ENCODE results near the gene OGDHL. TPM values are rescaled to one million over a fixed set of nuclear protein-coding genes. Genes with fewer than 3 reads are reported as not detected.
"Not testable (repeated sequence)": the region's sequence is repeated elsewhere in the genome, so short reads cannot be mapped to it uniquely, and the experiment has no call there.

The OGDHL gene
- total and polyA plus RNA-seq, 2 experiments from 2014 or later: not detected

- 47 to 59% methylated on average over 3 of the region's 3 CpGs for WGBS, 2 experiments (ENCODE audit: low coverage in 1 of 2, low lambda C conversion rate in 2 of 2, missing lambda C conversion rate in 2 of 2)
- no peak overlapping the region for H3K4me3 ChIP-seq
These were observed 6.1 kb downstream of the OGDHL start for GRCh38 chr10:49756031-49756430.

GRCh38 chr10:49754951-49755350 lies 7.2 kb downstream of the OGDHL start:
- in situ Hi-C loops (cut with MboI): not testable (repeated sequence)
- 53 to 56% methylated on average over 7 of the region's 7 CpGs for WGBS, 2 experiments (ENCODE audit: low coverage in 1 of 2, low lambda C conversion rate in 2 of 2, missing lambda C conversion rate in 2 of 2)

More at GRCh38 chr10:49756031-49756430, 6.1 kb downstream of the OGDHL start:
- TF ChIP-seq EZH2phosphoT487 (IDR thresholded peaks at IDR 0.05; ENCODE audit: insufficient read depth, low read depth): no peak
- TF ChIP-seq EZH2 (IDR thresholded peaks at IDR 0.05; ENCODE audit: insufficient read depth, poor library complexity, severe bottlenecking): no peak
- DNase-seq: no peak
- Histone ChIP-seq H3K9ac (no peak overlapping the region), H3K79me2 (ENCODE audit: insufficient read depth) (no peaks in the 10 kb centered on the region), H3K9me3 (ENCODE audit: low read depth) (no peaks in the 10 kb centered on the region), H4K20me1 (ENCODE audit: insufficient read depth) (no peaks in the 10 kb centered on the region), H3K27me3 (replicated peaks; ENCODE audit: insufficient read depth) (peaks cover 19% of the 10 kb centered on the region), H3F3A (ENCODE audit: insufficient read depth) (no peaks in the 10 kb centered on the region), H2AFZ (no peak overlapping the region), H3K4me2 (ENCODE audit: unreplicated experiment) (no peak overlapping the region), H3K36me3 (ENCODE audit: low read depth) (no peaks in the 10 kb centered on the region), H3K4me1 (ENCODE audit: insufficient read depth) (no peaks in the 10 kb centered on the region), H3K9me2 (ENCODE audit: insufficient read depth) (no peaks in the 10 kb centered on the region), H3K27ac (no peak overlapping the region)
- in situ Hi-C loops (cut with MboI): no loop called here

GRCh38 chr10:49752584-49752983 lies 9.5 kb downstream of the OGDHL start:
- H4K20me1 ChIP-seq (ENCODE audit: insufficient read depth): no peaks in the 10 kb centered on the region
- H3K4me2 ChIP-seq (ENCODE audit: unreplicated experiment): no peak overlapping the region
- H2AFZ ChIP-seq: no peak overlapping the region
- no peaks in the 10 kb centered on the region for H3F3A ChIP-seq (ENCODE audit: insufficient read depth)
- no peak overlapping the region for H3K27ac ChIP-seq
- peaks cover 30% of the 10 kb centered on the region for H3K27me3 ChIP-seq (replicated peaks; ENCODE audit: insufficient read depth)
- TF ChIP-seq EZH2 (IDR thresholded peaks at IDR 0.05; ENCODE audit: insufficient read depth, poor library complexity, severe bottlenecking): no peak
- no peak for TF ChIP-seq EZH2phosphoT487 (IDR thresholded peaks at IDR 0.05; ENCODE audit: insufficient read depth, low read depth)
- in situ Hi-C loops (cut with MboI): no loop called here
- H3K9me3 ChIP-seq (ENCODE audit: low read depth): no peaks in the 10 kb centered on the region
- H3K4me3 ChIP-seq: no peak overlapping the region
- no peaks in the 10 kb centered on the region for H3K79me2 ChIP-seq (ENCODE audit: insufficient read depth)
- no peak for DNase-seq
- no peaks in the 10 kb centered on the region for H3K36me3 ChIP-seq (ENCODE audit: low read depth)
- H3K4me1 ChIP-seq (ENCODE audit: insufficient read depth): no peaks in the 10 kb centered on the region
- 65 to 71% methylated on average over 6 to 7 of the region's 7 CpGs for WGBS, 2 experiments (ENCODE audit: low coverage in 1 of 2, low lambda C conversion rate in 2 of 2, missing lambda C conversion rate in 2 of 2)
- H3K9ac ChIP-seq: no peak overlapping the region
- no peaks in the 10 kb centered on the region for H3K9me2 ChIP-seq (ENCODE audit: insufficient read depth)

More at GRCh38 chr10:49754951-49755350, 7.2 kb downstream of the OGDHL start:
- not testable (repeated sequence) for H3K4me1 ChIP-seq (ENCODE audit: insufficient read depth); H3K9me3 ChIP-seq (ENCODE audit: low read depth); H3K4me2 ChIP-seq (ENCODE audit: unreplicated experiment); H3K4me3 ChIP-seq; H4K20me1 ChIP-seq (ENCODE audit: insufficient read depth); DNase-seq; H2AFZ ChIP-seq; H3K9ac ChIP-seq; H3K36me3 ChIP-seq (ENCODE audit: low read depth); H3K9me2 ChIP-seq (ENCODE audit: insufficient read depth); H3K27ac ChIP-seq; H3K79me2 ChIP-seq (ENCODE audit: insufficient read depth); H3F3A ChIP-seq (ENCODE audit: insufficient read depth)
- H3K27me3 ChIP-seq (replicated peaks; ENCODE audit: insufficient read depth): peaks cover 24% of the 10 kb centered on the region

GRCh38 chr10:49751636-49752510 lies 10.2 kb downstream of the OGDHL start:
- Histone ChIP-seq H3K9me2 (ENCODE audit: insufficient read depth) (no peaks in the 10 kb centered on the region), H3K27me3 (replicated peaks; ENCODE audit: insufficient read depth) (peaks cover 32% of the 10 kb centered on the region), H3K9me3 (ENCODE audit: low read depth) (no peaks in the 10 kb centered on the region), H3K27ac (no peak overlapping the region), H4K20me1 (ENCODE audit: insufficient read depth) (no peaks in the 10 kb centered on the region), H3K9ac (no peak overlapping the region), H3K4me3 (no peak overlapping the region), H3K4me2 (ENCODE audit: unreplicated experiment) (no peak overlapping the region), H3K36me3 (ENCODE audit: low read depth) (no peaks in the 10 kb centered on the region), H3K79me2 (ENCODE audit: insufficient read depth) (no peaks in the 10 kb centered on the region), H3K4me1 (ENCODE audit: insufficient read depth) (no peaks in the 10 kb centered on the region), H3F3A (ENCODE audit: insufficient read depth) (no peaks in the 10 kb centered on the region), H2AFZ (no peak overlapping the region)
- WGBS, 2 experiments (ENCODE audit: low coverage in 1 of 2, low lambda C conversion rate in 2 of 2, missing lambda C conversion rate in 2 of 2): 58 to 61% methylated on average over 20 of the region's 20 CpGs
- in situ Hi-C loops (cut with MboI): no loop called here
- no peak for TF ChIP-seq EZH2phosphoT487 (IDR thresholded peaks at IDR 0.05; ENCODE audit: insufficient read depth, low read depth)
- no peak for TF ChIP-seq EZH2 (IDR thresholded peaks at IDR 0.05; ENCODE audit: insufficient read depth, poor library complexity, severe bottlenecking)
- DNase-seq: no peak
